Neural cell (in vitro differentiated cells): ENCODE data around the gene SLC8A1. TPM values are rescaled to one million over a fixed set of nuclear protein-coding genes. Genes with fewer than 3 reads are reported as not detected.

Source experiments
- H2AFZ ChIP-seq: fragments of 200-600, 300-800 bp; sonication (generic), shearing (Covaris generic); 2 replicates; pipeline ENCODE4 v1.6.0; 2014; ENCODE audit warnings: low read depth, mild to moderate bottlenecking, antibody characterized with exemption, low read length, moderate library complexity
- H3F3A ChIP-seq: fragments of 200-600 bp; shearing (Covaris generic); 2 replicates; pipeline ENCODE4 v1.6.1; 2016; ENCODE audit warnings: mild to moderate bottlenecking, moderate library complexity, mixed read lengths, antibody characterized with exemption, low read length; ENCODE audit not compliant: insufficient read depth, poor library complexity, severe bottlenecking
- H3K27ac ChIP-seq: fragments of 200-600, 300-800 bp; sonication (generic), shearing (Covaris generic); 2 replicates; pipeline ENCODE4 v1.5.1; 2014; ENCODE audit warnings: mild to moderate bottlenecking, low read length, moderate library complexity
- H3K27me3 ChIP-seq: fragments of 300-800, 200-600 bp; sonication (generic), shearing (Covaris generic); 2 replicates; pipeline ENCODE4 v1.6.0; 2014; ENCODE audit warnings: mild to moderate bottlenecking, low read depth, low read length, moderate library complexity; ENCODE audit not compliant: insufficient read depth
- H3K36me3 ChIP-seq: fragments of 300-800, 200-600 bp; sonication (generic), shearing (Covaris generic); 2 replicates; pipeline ENCODE4 v1.5.1; 2014; ENCODE audit warnings: mild to moderate bottlenecking, antibody characterized with exemption, low read length, moderate library complexity; ENCODE audit not compliant: insufficient read depth
- H3K4me2 ChIP-seq: fragments of 300-800, 200-600 bp; sonication (generic), shearing (Covaris generic); 2 replicates; pipeline ENCODE4 v1.6.0; 2014; ENCODE audit warnings: mild to moderate bottlenecking, low read length
- H3K4me3 ChIP-seq: fragments of 300-800, 200-600 bp; sonication (generic), shearing (Covaris generic); 2 replicates; pipeline ENCODE4 v1.5.1; 2014; ENCODE audit warnings: mild to moderate bottlenecking, low read length, moderate library complexity
- H3K79me2 ChIP-seq: fragments of 200-600 bp; shearing (Covaris generic); replicated peaks from 2 replicates; pipeline ENCODE4 v1.6.0; 2014; ENCODE audit warnings: mild to moderate bottlenecking, low read length, moderate library complexity; ENCODE audit not compliant: insufficient read depth
- H3K9ac ChIP-seq: fragments of 300-800, 200-600 bp; sonication (generic), shearing (Covaris generic); 2 replicates; pipeline ENCODE4 v1.6.1; 2016; ENCODE audit warnings: mild to moderate bottlenecking, low read length, mixed read lengths
- H3K9me2 ChIP-seq: fragments of 200-600 bp; shearing (Covaris generic); 2 replicates; pipeline ENCODE4 v1.6.1; 2016; ENCODE audit warnings: mild to moderate bottlenecking, low read length, mixed read lengths; ENCODE audit not compliant: insufficient read depth
- H3K9me3 ChIP-seq: fragments of 200-600, 300-800 bp; sonication (generic), shearing (Covaris generic); 2 replicates; pipeline ENCODE4 v1.6.1; 2016; ENCODE audit warnings: mild to moderate bottlenecking, mixed run types, low read length, moderate library complexity, mixed read lengths
- H4K20me1 ChIP-seq: fragments of 200-600 bp; shearing (Covaris generic); 2 replicates; pipeline ENCODE4 v1.6.1; 2016; ENCODE audit warnings: mild to moderate bottlenecking, mixed run types; ENCODE audit not compliant: insufficient read depth
- EZH2 ChIP-seq: fragments of 200-600, 300-800 bp; shearing (Covaris generic), sonication (generic); IDR thresholded peaks from 2 replicates; pipeline ENCODE4 v1.6.1; 2014; ENCODE audit warnings: antibody characterized with exemption, low read length, borderline replicate concordance, mild to moderate bottlenecking; ENCODE audit not compliant: insufficient read depth, poor library complexity, severe bottlenecking
- MXI1 ChIP-seq: fragments of 450-650 bp; conservative IDR thresholded peaks from 2 replicates; pipeline ENCODE4 v1.6.1; 2014; ENCODE audit warnings: antibody characterized with exemption, mild to moderate bottlenecking; ENCODE audit not compliant: poor library complexity, severe bottlenecking
- POLR2AphosphoS5 ChIP-seq: IDR thresholded peaks from 2 replicates; pipeline ENCODE4 v1.6.1; 2012
- RAD21 ChIP-seq: fragments of 450-650 bp; conservative IDR thresholded peaks from 2 replicates; pipeline ENCODE4 v1.6.1; 2014; ENCODE audit warnings: antibody characterized with exemption, mild to moderate bottlenecking, moderate library complexity
- SMC3 ChIP-seq: fragments of 450-650 bp; conservative IDR thresholded peaks from 2 replicates; pipeline ENCODE4 v1.6.1; 2014; ENCODE audit warnings: antibody characterized with exemption, mild to moderate bottlenecking, moderate library complexity; ENCODE audit not compliant: poor library complexity
- TAF1 ChIP-seq: IDR thresholded peaks from 2 replicates; pipeline ENCODE4 v1.6.1; 2012; ENCODE audit warnings: low read depth
- polyA plus RNA-seq: library from polyadenylated mRNA; depleted of rRNA; stranded (reverse); fragments of >200 nt; gene quantifications from 2 replicates; pipeline ENCODE4 v1.2.3, GENCODE V29; 2014
- TF ChIP-seq, protein P1 (sequence below): fragments of 450-650 bp; IDR thresholded peaks from 2 replicates; pipeline ENCODE4 v1.5.1; 2014; ENCODE audit warnings: antibody characterized with exemption, mild to moderate bottlenecking, moderate library complexity; ENCODE audit not compliant: poor library complexity, severe bottlenecking
- TF ChIP-seq, protein P2 (sequence below): IDR thresholded peaks from 2 replicates; pipeline ENCODE4 v1.6.1; 2012; ENCODE audit warnings: borderline replicate concordance

SLC8A1 gene
- polyA plus RNA-seq, 1 donor from 2014 or later, result 18.7 TPM

DNA sequence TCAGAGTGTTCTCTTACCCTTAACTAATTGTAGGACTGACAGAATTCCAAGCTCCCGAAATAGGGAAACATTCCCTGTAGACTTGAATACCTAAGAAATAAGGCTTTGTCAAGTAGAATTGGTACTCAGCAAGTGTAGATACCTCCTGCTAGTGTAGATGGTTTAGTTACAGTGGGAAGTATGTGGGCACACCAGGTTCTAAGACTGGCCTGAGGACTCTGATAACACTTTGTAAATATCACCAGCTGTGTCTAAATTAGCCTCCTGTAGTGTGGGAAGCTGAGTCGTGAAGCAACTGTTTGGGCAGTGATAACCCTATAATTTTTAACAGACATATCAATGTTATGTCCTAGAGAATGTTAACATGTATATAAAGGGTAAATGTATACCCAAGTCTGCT is 304.5 kb downstream of the SLC8A1 start:
- H3K9ac ChIP-seq, result no peak overlapping the region
- H3K4me3 ChIP-seq, result no peak overlapping the region
- H3F3A ChIP-seq, result no peaks in the 10 kb centered on the region
- no peaks in the 10 kb centered on the region for H3K9me3 ChIP-seq
- H3K36me3 ChIP-seq, result peaks cover 4% of the 10 kb centered on the region
- TF ChIP-seq EZH2 (no peak), TAF1 (no peak)
- TF ChIP-seq, protein P1, sequence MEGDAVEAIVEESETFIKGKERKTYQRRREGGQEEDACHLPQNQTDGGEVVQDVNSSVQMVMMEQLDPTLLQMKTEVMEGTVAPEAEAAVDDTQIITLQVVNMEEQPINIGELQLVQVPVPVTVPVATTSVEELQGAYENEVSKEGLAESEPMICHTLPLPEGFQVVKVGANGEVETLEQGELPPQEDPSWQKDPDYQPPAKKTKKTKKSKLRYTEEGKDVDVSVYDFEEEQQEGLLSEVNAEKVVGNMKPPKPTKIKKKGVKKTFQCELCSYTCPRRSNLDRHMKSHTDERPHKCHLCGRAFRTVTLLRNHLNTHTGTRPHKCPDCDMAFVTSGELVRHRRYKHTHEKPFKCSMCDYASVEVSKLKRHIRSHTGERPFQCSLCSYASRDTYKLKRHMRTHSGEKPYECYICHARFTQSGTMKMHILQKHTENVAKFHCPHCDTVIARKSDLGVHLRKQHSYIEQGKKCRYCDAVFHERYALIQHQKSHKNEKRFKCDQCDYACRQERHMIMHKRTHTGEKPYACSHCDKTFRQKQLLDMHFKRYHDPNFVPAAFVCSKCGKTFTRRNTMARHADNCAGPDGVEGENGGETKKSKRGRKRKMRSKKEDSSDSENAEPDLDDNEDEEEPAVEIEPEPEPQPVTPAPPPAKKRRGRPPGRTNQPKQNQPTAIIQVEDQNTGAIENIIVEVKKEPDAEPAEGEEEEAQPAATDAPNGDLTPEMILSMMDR, result no peak
- no peaks in the 10 kb centered on the region for H3K79me2 ChIP-seq
- no peaks in the 10 kb centered on the region for H3K9me2 ChIP-seq
- H3K27me3 ChIP-seq, result no peaks in the 10 kb centered on the region
- H3K4me2 ChIP-seq, result no peak overlapping the region
- no peak overlapping the region for H3K27ac ChIP-seq
- no peak overlapping the region for H2AFZ ChIP-seq
- H4K20me1 ChIP-seq, result no peaks in the 10 kb centered on the region

DNA sequence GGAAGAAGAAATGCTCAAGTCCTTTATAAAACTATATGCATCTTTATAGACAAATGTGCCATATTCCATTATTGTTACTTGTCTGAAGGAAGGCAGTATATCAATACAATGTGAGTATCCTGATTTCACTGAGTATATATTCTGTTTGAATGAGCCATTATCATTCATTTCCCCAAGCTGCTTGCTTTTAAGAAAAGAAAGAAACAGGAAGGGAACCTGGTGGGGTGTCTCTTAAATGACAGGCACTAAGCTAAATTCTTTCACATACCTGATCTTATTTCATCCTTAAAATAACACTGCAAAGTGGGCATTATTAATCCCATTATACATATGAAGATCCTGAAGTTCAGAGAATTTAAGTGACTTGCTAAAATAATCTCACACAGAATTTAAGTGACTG is 307.9 kb downstream of the SLC8A1 start:
- H3K4me2 ChIP-seq, result no peak overlapping the region
- no peaks in the 10 kb centered on the region for H3K27me3 ChIP-seq
- no peak overlapping the region for H3K27ac ChIP-seq
- no peaks in the 10 kb centered on the region for H3F3A ChIP-seq
- H3K9me2 ChIP-seq, result no peaks in the 10 kb centered on the region
- H2AFZ ChIP-seq, result no peak overlapping the region
- peaks cover 10% of the 10 kb centered on the region for H3K36me3 ChIP-seq
- H3K9me3 ChIP-seq, result no peaks in the 10 kb centered on the region
- H4K20me1 ChIP-seq, result no peaks in the 10 kb centered on the region
- H3K79me2 ChIP-seq, result no peaks in the 10 kb centered on the region
- TF ChIP-seq TAF1 (no peak), MXI1 (no peak), RAD21 (no peak), EZH2 (no peak), SMC3 (no peak)
- TF ChIP-seq, protein P1, result no peak
- TF ChIP-seq, protein P2, sequence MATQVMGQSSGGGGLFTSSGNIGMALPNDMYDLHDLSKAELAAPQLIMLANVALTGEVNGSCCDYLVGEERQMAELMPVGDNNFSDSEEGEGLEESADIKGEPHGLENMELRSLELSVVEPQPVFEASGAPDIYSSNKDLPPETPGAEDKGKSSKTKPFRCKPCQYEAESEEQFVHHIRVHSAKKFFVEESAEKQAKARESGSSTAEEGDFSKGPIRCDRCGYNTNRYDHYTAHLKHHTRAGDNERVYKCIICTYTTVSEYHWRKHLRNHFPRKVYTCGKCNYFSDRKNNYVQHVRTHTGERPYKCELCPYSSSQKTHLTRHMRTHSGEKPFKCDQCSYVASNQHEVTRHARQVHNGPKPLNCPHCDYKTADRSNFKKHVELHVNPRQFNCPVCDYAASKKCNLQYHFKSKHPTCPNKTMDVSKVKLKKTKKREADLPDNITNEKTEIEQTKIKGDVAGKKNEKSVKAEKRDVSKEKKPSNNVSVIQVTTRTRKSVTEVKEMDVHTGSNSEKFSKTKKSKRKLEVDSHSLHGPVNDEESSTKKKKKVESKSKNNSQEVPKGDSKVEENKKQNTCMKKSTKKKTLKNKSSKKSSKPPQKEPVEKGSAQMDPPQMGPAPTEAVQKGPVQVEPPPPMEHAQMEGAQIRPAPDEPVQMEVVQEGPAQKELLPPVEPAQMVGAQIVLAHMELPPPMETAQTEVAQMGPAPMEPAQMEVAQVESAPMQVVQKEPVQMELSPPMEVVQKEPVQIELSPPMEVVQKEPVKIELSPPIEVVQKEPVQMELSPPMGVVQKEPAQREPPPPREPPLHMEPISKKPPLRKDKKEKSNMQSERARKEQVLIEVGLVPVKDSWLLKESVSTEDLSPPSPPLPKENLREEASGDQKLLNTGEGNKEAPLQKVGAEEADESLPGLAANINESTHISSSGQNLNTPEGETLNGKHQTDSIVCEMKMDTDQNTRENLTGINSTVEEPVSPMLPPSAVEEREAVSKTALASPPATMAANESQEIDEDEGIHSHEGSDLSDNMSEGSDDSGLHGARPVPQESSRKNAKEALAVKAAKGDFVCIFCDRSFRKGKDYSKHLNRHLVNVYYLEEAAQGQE, result no peak
- H3K4me3 ChIP-seq, result no peak overlapping the region
- H3K9ac ChIP-seq, result no peak overlapping the region

DNA sequence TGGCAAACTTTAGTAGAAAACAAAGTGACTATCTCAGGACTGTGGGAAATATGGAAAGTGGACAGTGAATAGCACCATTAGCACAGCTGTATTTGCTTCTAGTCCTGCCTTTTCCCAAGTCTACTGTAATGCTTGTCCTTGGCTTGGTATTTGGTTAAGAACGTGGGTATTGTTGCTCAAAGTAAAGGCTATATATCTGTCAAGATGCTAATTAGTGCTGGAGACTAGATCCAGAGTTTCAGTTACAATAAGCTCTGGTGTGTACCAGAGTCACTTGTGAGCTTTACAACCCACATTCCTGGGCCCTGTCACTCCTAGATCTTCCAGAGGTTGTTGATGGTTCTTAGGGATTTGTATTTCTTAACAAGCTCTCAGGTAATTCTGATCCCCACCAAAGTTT is 313.6 kb downstream of the SLC8A1 start:
- Histone ChIP-seq H3F3A (no peaks in the 10 kb centered on the region), H3K9me2 (no peaks in the 10 kb centered on the region), H2AFZ (no peak overlapping the region), H3K79me2 (no peaks in the 10 kb centered on the region), H3K9me3 (no peaks in the 10 kb centered on the region), H3K27ac (no peak overlapping the region), H4K20me1 (no peaks in the 10 kb centered on the region), H3K36me3 (peaks cover 14% of the 10 kb centered on the region), H3K9ac (no peak overlapping the region), H3K27me3 (no peaks in the 10 kb centered on the region), H3K4me3 (no peak overlapping the region), H3K4me2 (no peak overlapping the region)
- TF ChIP-seq SMC3, result no peak
- no peak for TF ChIP-seq POLR2AphosphoS5
- no peak for TF ChIP-seq MXI1
- TF ChIP-seq, protein P2, result no peak
- no peak for TF ChIP-seq TAF1
- no peak for TF ChIP-seq EZH2
- TF ChIP-seq, protein P1, result no peak
- TF ChIP-seq RAD21, result no peak
